Measurements from ENCODE around the gene APIP. TPM values are rescaled to one million over a fixed set of nuclear protein-coding genes. Genes with fewer than 3 reads are reported as not detected.

Gene APIP
- polyA plus RNA-seq, 4 donors: 35.4 to 53.8 (median 37.4) TPM

- no peak for DNase-seq (ENCODE audit: low read depth in 4 of 4, low spot score in 2 of 4)
Observed at GRCh38 chr11:34850334-34850733, 65.8 kb downstream of the APIP start.

DNA sequence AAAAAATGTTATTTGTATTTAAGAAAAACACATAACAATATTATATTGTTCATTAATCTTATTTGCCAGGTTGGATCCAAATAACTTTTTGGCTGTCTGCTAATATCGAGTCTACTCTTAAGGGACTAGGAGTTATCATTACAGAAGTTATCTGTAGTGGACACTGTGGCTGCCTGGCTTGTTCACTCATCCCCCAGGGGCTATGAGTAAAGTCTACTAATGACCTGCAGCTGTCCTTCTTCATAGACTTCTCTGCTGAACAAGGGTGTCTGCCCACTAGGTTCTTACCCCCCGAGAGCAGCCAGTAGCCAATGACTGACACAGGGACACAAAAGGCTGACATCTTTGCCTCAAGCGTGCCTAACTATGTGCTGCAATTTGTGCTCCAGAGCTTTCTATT, 69.7 kb downstream of the APIP start:
- DNase-seq (ENCODE audit: low read depth in 4 of 4, low spot score in 2 of 4): no peak

DNA sequence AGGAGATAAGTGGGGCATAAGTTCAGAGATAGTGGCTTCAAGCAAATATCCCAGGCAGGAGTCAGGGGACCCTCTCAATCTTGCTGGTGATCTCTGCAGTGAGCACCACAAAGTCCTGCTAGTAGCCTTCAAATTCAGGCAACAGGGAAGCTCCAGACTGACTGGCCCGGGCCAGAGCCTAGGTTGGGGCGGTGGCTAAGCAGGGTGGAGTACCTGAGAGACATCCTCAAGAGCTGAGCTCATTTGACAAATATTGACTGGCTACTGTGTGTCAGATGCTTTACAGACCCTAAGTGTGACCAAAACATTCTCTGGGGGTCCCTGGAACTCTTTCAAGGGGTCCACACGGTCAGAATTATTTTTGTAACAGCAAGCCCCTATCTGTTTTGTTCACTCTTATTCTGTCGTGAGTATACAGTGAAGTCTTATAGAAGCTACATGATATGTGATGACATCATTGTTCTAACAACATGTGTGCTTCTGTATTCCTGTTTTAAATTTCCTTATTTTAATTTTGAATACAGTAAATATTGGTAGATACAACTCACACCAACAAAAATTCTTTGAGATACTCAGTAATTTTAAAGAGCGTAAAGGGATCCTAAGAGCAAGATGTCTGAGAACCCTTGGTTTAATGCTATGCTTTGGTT, 71.6 kb downstream of the APIP start:
- no peak for DNase-seq (ENCODE audit: low read depth in 4 of 4, low spot score in 2 of 4)

DNA sequence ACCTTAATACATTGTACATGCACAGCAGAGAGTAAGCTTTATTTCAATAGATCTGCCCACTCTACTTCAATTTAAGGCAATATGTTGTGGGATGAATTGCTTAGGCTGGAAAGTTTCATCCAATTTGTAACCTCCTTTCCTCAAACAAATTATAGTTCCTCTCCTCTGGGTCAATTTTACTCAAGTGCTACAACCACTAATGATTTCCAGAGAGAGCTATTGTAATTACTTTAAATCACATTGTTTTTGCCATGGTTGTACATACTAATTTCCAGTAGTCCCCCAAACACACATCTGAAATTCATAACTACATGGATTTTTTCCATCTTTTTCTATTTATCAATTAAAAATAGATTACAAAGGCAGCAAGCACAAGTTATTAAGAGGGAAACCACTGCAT, 72.9 kb downstream of the APIP start:
- no peak for DNase-seq (ENCODE audit: low read depth in 4 of 4, low spot score in 2 of 4)

- DNase-seq (ENCODE audit: low read depth in 4 of 4, low spot score in 2 of 4): no peak
Observed at GRCh38 chr11:34840736-34841386, 75.3 kb downstream of the APIP start.

DNA sequence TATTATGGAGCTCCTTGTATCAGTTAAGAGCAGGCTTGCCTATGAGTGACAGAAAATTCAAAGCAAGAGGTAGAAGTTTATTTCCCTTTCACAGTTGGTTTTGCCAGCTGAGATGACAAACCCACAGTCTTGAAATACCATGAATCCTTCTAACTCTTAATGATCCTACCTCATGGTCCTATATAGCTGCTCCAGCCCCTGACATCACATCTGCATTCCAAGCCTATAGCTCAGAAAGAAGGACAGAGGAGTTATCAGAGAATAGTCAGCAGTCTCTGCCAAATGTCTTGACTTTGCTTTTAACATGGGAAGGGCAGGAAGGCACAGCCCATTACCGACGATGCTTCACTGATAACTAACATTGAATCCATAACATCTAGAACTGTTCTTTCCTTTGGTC, 76.2 kb downstream of the APIP start:
- no peak for DNase-seq (ENCODE audit: low read depth in 4 of 4, low spot score in 2 of 4)

DNA sequence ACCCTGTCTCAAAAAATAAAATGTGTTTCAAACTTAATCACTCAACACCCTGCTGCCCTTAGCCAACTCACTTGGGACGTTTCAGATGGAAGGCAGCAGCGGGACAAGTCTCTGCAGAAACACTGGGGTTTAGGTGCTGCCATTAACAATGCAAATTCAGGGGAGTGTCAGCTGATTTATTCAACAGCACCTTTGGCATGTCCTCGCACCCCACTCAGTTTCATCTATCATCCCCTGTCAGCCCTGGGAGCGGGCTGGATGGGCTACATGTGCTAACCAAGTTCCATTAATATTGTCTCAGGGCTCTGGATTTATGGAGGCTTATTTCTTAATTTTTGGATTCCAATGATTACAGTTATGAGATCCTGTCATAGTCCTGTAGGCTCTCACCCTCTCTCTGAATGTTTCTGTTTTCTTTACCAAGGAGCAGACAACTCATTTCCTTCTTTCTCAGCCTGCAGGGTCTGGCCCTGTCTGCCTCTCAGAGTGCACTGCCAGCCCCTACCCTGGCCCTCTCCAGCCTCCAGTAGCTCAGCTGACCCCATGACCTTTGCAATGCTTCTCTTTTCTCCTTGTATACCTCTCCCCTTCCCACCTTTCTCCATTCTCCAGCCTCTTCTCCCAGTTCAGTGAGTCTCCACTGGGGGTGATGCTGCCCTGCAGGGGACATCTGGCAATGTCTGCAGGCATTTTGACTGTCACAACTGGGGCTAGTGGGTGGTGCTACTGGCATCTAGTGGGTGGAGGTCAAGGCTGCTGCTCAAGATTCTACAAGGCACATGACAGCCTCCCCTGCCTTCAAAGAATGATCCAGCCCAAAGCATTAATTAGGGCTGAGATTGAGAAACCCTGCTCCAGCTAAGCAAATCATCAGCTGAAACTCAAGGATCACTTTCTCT, 79.0 kb downstream of the APIP start:
- no peak for DNase-seq (ENCODE audit: low read depth in 4 of 4, low spot score in 2 of 4)

- no peak for DNase-seq (ENCODE audit: low read depth in 4 of 4, low spot score in 2 of 4)
Observed at GRCh38 chr11:34833602-34834001, 82.6 kb downstream of the APIP start.

Other genes with a start within 250 kb of the APIP start
- 10 to 100 TPM; 33.1 to 41.6 (median 39.2) TPM for gene PDHX, start 239 bp upstream of the APIP start, polyA plus RNA-seq (ENCODE audit: insufficient read length in 4 of 4)
- 10 to 100 TPM; 10.2 to 20.3 (median 10.7) TPM for gene CD44, start 222.8 kb upstream of the APIP start, polyA plus RNA-seq (ENCODE audit: insufficient read length in 4 of 4)